HFFc6 (cell line): ENCODE results near the gene STYK1. TPM values are rescaled to one million over a fixed set of nuclear protein-coding genes. Genes with fewer than 3 reads are reported as not detected.
A peak's percentile ranks its signal among the peaks of the same experiment; 100 is the strongest.

Source experiments
- DNase-seq: peaks from one replicate; pipeline ENCODE4 v3.0.0-alpha.2; 2018
- H3K27ac Mint-ChIP-seq: 2 replicates; pipeline ENCODE4 v1.8.0; 2020; ENCODE audit warnings: mild to moderate bottlenecking, mixed read lengths
- H3K27me3 Mint-ChIP-seq: 2 replicates; pipeline ENCODE4 v1.8.0; 2021; ENCODE audit warnings: mild to moderate bottlenecking, moderate library complexity, mixed read lengths; ENCODE audit not compliant: insufficient read depth
- H3K36me3 Mint-ChIP-seq: 2 replicates; pipeline ENCODE4 v1.8.0; 2021; ENCODE audit warnings: low read depth, mixed read lengths
- H3K4me1 Mint-ChIP-seq: 2 replicates; pipeline ENCODE4 v1.8.0; 2020; ENCODE audit warnings: low read depth, mixed read lengths
- H3K4me3 Mint-ChIP-seq: 2 replicates; pipeline ENCODE4 v1.8.0; 2020; ENCODE audit warnings: mild to moderate bottlenecking, moderate library complexity, mixed read lengths
- H3K9me3 Mint-ChIP-seq: 2 replicates; pipeline ENCODE4 v1.8.0; 2020; ENCODE audit warnings: mild to moderate bottlenecking, mixed read lengths
- long read RNA-seq: library from polyadenylated mRNA; unstranded; transcript quantifications from one replicate; pipeline ENCODE4 v2.0.0, GENCODE V29; 2019
- total RNA-seq, 6 experiments: library from RNA; stranded (reverse); fragmentation: NEBNext Ultra II Directional; extraction: Animal tissue kit (Norgen Biotek cat#: 25700); gene quantifications; 2 replicates in 1 of 6; 3 replicates in 5 of 6; pipeline ENCODE4 v1.2.3, GENCODE V29; 2021
- TF ChIP-seq, protein P1 (sequence below): fragments of 200-600 bp; sonication (generic); IDR thresholded peaks from 2 replicates; pipeline ENCODE4 v1.5.0; 2021; ENCODE audit warnings: antibody characterized with exemption, mild to moderate bottlenecking

Gene STYK1, protein sequence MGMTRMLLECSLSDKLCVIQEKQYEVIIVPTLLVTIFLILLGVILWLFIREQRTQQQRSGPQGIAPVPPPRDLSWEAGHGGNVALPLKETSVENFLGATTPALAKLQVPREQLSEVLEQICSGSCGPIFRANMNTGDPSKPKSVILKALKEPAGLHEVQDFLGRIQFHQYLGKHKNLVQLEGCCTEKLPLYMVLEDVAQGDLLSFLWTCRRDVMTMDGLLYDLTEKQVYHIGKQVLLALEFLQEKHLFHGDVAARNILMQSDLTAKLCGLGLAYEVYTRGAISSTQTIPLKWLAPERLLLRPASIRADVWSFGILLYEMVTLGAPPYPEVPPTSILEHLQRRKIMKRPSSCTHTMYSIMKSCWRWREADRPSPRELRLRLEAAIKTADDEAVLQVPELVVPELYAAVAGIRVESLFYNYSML
- 1 to 10 TPM; 1.1 to 3.0 (median 1.8) TPM for total RNA-seq
- long read RNA-seq, partial matches to known transcripts = 2 of 2 reads
- long read RNA-seq, other reads (novel, unspliced or antisense) = 0 of 2 reads

DNA sequence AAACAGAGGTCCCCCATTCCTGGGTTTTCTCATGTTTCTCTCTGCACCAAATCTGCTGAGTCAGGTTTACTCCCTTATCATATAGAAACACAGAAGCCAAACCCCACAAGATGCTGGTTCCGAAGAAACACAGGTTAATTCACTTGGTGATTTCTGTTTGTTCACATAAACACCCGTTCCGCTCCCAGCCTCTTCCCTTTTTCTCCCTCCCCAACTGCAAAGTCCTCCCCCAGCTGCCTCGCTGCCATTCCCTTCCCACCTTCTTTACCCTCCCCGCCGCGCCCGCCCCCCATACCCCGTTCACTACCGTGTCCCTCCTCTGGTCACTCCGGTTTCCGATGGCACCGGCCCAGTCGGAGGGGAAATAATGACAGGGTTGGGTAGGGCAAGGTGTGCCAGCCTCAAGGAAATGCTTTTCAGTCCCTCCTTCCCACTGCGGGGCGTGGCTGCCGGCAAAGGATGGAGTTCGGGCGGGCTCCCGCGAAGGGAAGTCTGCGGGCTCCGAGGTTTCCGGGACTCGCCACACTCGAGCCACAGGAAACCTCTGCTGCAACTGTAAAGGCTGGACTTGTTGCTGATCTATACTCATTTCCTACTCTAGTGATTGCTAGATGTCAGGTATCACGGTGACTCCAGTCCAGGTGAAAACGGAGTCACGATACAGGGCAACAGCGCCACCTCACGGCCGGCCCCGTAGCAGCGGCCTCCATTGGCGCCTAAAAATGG, at the start of gene STYK1:
STYK1 (minus strand) TSS at position 394 of the 726 bp plus-strand sequence. CDS start 39,434 bp downstream, outside the sequence.
- peak within 1 kb of the TSS; percentile 18; the same call in 1 of the 2 replicates for H3K27ac Mint-ChIP-seq
- peak within 1 kb of the TSS; percentile 89 for H3K4me3 Mint-ChIP-seq
- peaks cover 63% of the 10 kb centered on the region for H3K4me1 Mint-ChIP-seq
- DNase-seq = peak; percentile 15
- TF ChIP-seq, protein P1, sequence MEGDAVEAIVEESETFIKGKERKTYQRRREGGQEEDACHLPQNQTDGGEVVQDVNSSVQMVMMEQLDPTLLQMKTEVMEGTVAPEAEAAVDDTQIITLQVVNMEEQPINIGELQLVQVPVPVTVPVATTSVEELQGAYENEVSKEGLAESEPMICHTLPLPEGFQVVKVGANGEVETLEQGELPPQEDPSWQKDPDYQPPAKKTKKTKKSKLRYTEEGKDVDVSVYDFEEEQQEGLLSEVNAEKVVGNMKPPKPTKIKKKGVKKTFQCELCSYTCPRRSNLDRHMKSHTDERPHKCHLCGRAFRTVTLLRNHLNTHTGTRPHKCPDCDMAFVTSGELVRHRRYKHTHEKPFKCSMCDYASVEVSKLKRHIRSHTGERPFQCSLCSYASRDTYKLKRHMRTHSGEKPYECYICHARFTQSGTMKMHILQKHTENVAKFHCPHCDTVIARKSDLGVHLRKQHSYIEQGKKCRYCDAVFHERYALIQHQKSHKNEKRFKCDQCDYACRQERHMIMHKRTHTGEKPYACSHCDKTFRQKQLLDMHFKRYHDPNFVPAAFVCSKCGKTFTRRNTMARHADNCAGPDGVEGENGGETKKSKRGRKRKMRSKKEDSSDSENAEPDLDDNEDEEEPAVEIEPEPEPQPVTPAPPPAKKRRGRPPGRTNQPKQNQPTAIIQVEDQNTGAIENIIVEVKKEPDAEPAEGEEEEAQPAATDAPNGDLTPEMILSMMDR = peak; percentile 99
- H3K9me3 Mint-ChIP-seq = no peaks in the 10 kb centered on the region
- no peaks in the 10 kb centered on the region for H3K27me3 Mint-ChIP-seq
- no peaks in the 10 kb centered on the region for H3K36me3 Mint-ChIP-seq

DNA sequence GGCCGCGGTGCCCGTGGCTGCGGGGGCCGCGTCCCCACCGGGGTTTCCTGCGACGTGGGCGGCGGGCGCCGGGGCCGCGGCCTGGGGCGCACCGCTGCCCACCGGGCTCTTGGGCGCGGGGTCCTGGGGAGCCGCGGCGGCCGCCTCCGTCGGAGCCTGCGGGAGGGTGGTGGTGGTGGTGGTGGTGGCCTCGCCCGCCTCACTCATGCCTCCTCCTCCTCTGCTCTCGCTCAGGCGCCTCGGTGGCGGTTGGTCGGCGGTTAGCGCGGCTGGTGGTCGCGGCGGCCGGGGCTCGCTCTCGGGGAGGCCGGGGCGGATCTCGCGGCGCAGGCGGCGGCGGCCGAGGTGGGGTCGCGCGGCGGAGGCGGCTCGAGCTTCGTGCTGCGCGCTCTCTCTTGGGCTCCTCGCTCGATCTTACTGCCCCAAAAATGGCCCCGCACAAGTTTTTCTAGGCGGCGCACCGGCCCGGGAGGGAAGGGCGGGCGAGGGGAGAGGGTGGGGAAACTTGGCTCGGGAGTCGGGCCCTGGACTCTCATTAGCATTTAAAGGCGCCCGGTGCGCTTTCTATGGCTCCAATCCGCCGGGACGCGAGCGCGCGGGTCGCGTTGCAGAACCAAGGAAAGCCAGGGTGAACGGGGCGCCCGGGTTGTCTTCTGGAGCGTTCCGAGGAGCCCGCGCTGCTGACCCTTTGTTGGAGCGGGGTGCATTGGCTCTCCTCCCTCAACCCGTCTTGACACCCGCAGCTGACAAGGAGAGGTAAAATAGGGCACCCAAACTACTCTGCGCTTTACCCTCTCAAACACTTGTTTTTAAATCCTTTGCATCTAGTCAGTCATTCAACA, 49.3 kb upstream of the STYK1 start, which contains the start of gene YBX3:
YBX3 (minus strand) TSS at position 419 of the 842 bp plus-strand sequence; CDS start at position 207, 212 bp downstream.
- Mint-ChIP-seq H3K4me3 (peak within 1 kb of the TSS; percentile 98), H3K4me1 (peaks cover 44% of the 10 kb centered on the region), H3K27me3 (peaks cover 8% of the 10 kb centered on the region), H3K36me3 (peaks cover 5% of the 10 kb centered on the region; the same call in 1 of the 2 replicates), H3K27ac (peak within 1 kb of the TSS; percentile 100), H3K9me3 (no peaks in the 10 kb centered on the region; the same call in 1 of the 2 replicates)
- TF ChIP-seq, protein P1 = no peak
- DNase-seq = peak; percentile 64

DNA sequence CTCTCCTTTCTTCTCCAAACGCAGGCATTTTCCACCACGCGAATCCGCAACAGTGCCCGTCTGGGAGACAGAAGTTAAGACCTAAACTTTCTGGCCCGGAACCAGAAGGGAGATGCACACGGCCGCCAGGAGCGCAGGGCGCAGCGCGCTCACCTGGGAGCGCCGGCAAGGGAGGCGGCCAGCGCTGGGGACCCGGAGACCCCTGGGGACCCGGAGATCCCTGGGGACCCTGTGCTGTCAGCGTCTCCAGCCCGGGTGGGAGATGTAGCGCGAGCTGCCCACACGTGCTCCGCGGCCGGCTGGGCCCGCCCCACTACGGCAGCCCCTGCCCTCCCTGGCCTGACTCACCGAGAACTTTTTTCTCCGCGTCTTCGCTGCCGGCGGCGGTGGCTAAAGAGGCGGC, 48.7 kb upstream of the STYK1 start:
- Mint-ChIP-seq H3K27ac (peak overlapping the region; percentile 100), H3K9me3 (no peaks in the 10 kb centered on the region; the same call in 1 of the 2 replicates), H3K27me3 (peaks cover 7% of the 10 kb centered on the region), H3K36me3 (peaks cover 5% of the 10 kb centered on the region; the same call in 1 of the 2 replicates), H3K4me3 (peak overlapping the region; percentile 98), H3K4me1 (peaks cover 51% of the 10 kb centered on the region)
- TF ChIP-seq, protein P1 = no peak
- peak; percentile 48 for DNase-seq

DNA sequence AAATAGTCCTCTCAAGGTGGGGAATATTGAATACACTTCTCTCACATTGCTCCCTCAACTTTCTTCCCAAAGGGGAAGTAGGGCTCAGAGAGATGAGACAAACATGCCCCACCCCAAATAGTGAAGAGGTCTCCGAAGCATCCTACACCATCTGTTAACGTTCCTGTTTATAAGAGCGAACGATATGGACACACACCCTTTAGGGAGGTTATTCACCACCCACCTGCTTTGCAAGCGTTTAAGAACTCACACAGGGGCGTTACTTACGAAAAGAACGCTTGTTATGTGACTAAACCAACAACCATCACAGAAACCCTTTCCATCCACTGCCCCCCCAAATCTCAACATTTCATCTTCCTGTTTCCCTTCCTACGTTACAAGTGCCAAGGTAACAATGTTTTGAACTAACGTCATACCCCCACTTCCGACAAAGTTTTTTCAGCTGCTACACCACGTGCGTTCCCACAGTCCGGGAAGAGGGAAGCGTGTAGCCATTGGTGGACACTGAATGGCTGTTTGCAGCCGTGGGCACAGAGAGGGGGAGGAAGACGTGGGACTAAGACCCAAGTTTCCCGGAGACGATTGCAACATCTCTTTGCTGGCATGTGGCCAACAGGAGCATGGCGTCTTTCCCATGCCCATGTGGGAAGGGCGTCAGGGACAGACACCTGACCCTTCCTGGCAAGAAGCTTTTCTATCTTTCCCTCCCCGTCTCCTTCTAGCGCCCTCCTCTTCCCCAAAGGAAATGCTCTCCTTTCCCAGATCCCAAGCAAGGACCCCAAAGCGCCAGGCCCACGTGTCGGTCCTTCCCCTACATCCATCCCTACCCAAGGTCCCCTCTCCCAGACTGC, 48.0 kb upstream of the STYK1 start:
- peaks cover 7% of the 10 kb centered on the region for H3K27me3 Mint-ChIP-seq
- TF ChIP-seq, protein P1 = no peak
- peaks cover 5% of the 10 kb centered on the region; the same call in 1 of the 2 replicates for H3K36me3 Mint-ChIP-seq
- peak overlapping the region; percentile 98 for H3K4me3 Mint-ChIP-seq
- no peaks in the 10 kb centered on the region; the same call in 1 of the 2 replicates for H3K9me3 Mint-ChIP-seq
- peak overlapping the region; percentile 100 for H3K27ac Mint-ChIP-seq
- H3K4me1 Mint-ChIP-seq = peaks cover 57% of the 10 kb centered on the region
- DNase-seq = peak; percentile 97
